Stimulated activated naive CD4-positive, alpha-beta T cell treated with Interleukin-2 at 50 U/mL for 16 hours (primary cell): Measurements from ENCODE around the gene NSG1.

Source experiments
- DNase-seq: peaks from one replicate; lab custom pipeline; 2025; lab: John Stamatoyannopoulos, UW

NSG1 gene

GRCh38 chr4:4396628-4397440, 9.9 kb downstream of the NSG1 start:
- DNase-seq = no peak

GRCh38 chr4:4397441-4397819, 10.5 kb downstream of the NSG1 start:
- no peak for DNase-seq

GRCh38 chr4:4398430-4398829, 11.5 kb downstream of the NSG1 start:
- DNase-seq = no peak

GRCh38 chr4:4401036-4401435, 14.1 kb downstream of the NSG1 start:
- no peak for DNase-seq

- no peak for DNase-seq
Observed at GRCh38 chr4:4402966-4403365, 16.1 kb downstream of the NSG1 start.

GRCh38 chr4:4405358-4405962, 18.6 kb downstream of the NSG1 start:
- DNase-seq = no peak

- no peak for DNase-seq
Observed at GRCh38 chr4:4406455-4407298, 19.8 kb downstream of the NSG1 start.

GRCh38 chr4:4407299-4408131, 20.6 kb downstream of the NSG1 start:
- no peak for DNase-seq

GRCh38 chr4:4408132-4408523, 21.2 kb downstream of the NSG1 start:
- no peak for DNase-seq

GRCh38 chr4:4408576-4409335, 21.9 kb downstream of the NSG1 start:
- no peak for DNase-seq

- DNase-seq = no peak
Observed at GRCh38 chr4:4409416-4410115, 22.7 kb downstream of the NSG1 start.

- no peak for DNase-seq
Observed at GRCh38 chr4:4410271-4410670, 23.4 kb downstream of the NSG1 start.

- no peak for DNase-seq
Observed at GRCh38 chr4:4411906-4412305, 25.0 kb downstream of the NSG1 start.

- no peak for DNase-seq
Observed at GRCh38 chr4:4412641-4413372, 25.9 kb downstream of the NSG1 start.

GRCh38 chr4:4413373-4413725, 26.4 kb downstream of the NSG1 start:
- DNase-seq = no peak

GRCh38 chr4:4413806-4414205, 26.9 kb downstream of the NSG1 start:
- no peak for DNase-seq

GRCh38 chr4:4415107-4415805, 28.4 kb downstream of the NSG1 start:
- DNase-seq = no peak

- DNase-seq = no peak
Observed at GRCh38 chr4:4415806-4416805, 29.2 kb downstream of the NSG1 start.
